Neural cell (in vitro differentiated cells): Measurements from ENCODE around the gene ATXN2L.

Source experiments
- EZH2 ChIP-seq: fragments of 200-600, 300-800 bp; shearing (Covaris generic), sonication (generic); IDR thresholded peaks from 2 replicates; pipeline ENCODE4 v1.6.1; 2014; ENCODE audit warnings: antibody characterized with exemption, low read length, borderline replicate concordance, mild to moderate bottlenecking; ENCODE audit not compliant: insufficient read depth, poor library complexity, severe bottlenecking
- TF ChIP-seq, protein P1 (sequence below): fragments of 450-650 bp; IDR thresholded peaks from 2 replicates; pipeline ENCODE4 v1.5.1; 2014; ENCODE audit warnings: antibody characterized with exemption, mild to moderate bottlenecking, moderate library complexity; ENCODE audit not compliant: poor library complexity, severe bottlenecking

DNA sequence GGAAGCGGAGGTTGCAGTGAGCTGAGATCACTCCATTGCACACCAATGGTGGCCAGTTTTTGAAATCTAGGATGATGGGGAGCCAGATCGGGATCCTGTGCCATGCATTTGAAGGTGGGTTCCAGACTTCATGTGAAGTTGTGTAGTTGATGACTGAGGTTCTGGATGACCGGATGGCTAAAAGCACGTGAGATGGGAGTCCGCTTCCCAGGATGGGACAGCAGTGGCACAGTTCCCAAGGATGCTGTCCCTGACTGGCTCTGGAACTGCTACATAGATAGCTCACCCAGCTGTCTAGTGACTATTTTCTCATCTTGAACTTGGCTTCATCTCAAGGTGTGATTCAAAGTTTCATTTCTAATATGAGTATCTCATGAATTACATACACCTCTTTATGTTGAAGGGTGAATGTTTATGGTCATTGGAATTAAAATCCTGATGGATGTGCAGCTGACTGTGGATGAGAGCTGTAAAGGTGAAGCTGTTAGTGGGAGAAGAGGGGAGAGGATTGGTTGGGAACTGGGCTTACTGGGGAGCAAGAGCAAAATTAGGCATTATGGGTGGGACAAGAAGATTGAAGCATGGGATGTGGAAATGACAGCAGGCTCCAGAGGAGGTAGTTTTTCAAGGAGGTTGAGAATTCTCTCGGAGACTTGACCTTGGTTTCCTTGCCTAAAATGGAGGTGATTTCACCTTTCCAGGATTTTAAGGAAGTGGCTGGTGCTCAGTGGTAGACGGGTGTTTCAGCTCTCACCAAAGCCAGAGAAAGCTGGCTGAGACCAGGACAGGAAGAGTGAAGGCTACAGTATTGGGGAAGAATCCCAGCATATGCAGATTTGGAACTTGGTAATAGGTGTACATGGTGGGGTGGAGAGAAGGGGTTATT is 15.1 kb downstream of the ATXN2L start:
- TF ChIP-seq, protein P1, sequence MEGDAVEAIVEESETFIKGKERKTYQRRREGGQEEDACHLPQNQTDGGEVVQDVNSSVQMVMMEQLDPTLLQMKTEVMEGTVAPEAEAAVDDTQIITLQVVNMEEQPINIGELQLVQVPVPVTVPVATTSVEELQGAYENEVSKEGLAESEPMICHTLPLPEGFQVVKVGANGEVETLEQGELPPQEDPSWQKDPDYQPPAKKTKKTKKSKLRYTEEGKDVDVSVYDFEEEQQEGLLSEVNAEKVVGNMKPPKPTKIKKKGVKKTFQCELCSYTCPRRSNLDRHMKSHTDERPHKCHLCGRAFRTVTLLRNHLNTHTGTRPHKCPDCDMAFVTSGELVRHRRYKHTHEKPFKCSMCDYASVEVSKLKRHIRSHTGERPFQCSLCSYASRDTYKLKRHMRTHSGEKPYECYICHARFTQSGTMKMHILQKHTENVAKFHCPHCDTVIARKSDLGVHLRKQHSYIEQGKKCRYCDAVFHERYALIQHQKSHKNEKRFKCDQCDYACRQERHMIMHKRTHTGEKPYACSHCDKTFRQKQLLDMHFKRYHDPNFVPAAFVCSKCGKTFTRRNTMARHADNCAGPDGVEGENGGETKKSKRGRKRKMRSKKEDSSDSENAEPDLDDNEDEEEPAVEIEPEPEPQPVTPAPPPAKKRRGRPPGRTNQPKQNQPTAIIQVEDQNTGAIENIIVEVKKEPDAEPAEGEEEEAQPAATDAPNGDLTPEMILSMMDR: no peak
- no peak for TF ChIP-seq EZH2
